Rectal smooth muscle tissue (tissue), 1 donor: ENCODE results near the gene NDE1.
A peak's percentile ranks its signal among the peaks of the same experiment; 100 is the strongest.
"Not testable (repeated sequence)": the region's sequence is repeated elsewhere in the genome, so short reads cannot be mapped to it uniquely, and the experiment has no call there.

ENCODE experiments used
- H3K27ac ChIP-seq: one replicate; pipeline ENCODE4 v1.7.0; 2013; ENCODE audit warnings: low read depth, low read length, inconsistent platforms
- H3K27me3 ChIP-seq: one replicate; pipeline ENCODE4 v1.7.0; 2013; ENCODE audit warnings: low read length; ENCODE audit not compliant: control insufficient read depth, insufficient read depth
- H3K36me3 ChIP-seq: one replicate; pipeline ENCODE4 v1.7.0; 2013; ENCODE audit warnings: low read length; ENCODE audit not compliant: control insufficient read depth, insufficient read depth
- H3K4me1 ChIP-seq: one replicate; pipeline ENCODE4 v1.7.0; 2013; ENCODE audit warnings: low read length; ENCODE audit not compliant: control insufficient read depth, insufficient read depth
- H3K4me3 ChIP-seq: one replicate; pipeline ENCODE4 v1.7.0; 2013; ENCODE audit warnings: low read length
- H3K9ac ChIP-seq: one replicate; pipeline ENCODE4 v1.7.0; 2013; ENCODE audit warnings: low read length

NDE1 gene

GRCh38 chr16:15636392-15636873 lies 13.6 kb upstream of the NDE1 start:
- Histone ChIP-seq H3K27me3 (no peaks in the 10 kb centered on the region), H3K4me3 (no peak overlapping the region), H3K36me3 (peaks cover 34% of the 10 kb centered on the region), H3K27ac (no peak overlapping the region), H3K4me1 (no peaks in the 10 kb centered on the region), H3K9ac (no peak overlapping the region)

GRCh38 chr16:15639061-15639568 lies 10.9 kb upstream of the NDE1 start:
- peaks cover 6% of the 10 kb centered on the region for H3K4me1 ChIP-seq
- H3K4me3 ChIP-seq, result no peak overlapping the region
- no peaks in the 10 kb centered on the region for H3K27me3 ChIP-seq
- H3K27ac ChIP-seq, result no peak overlapping the region
- H3K9ac ChIP-seq, result no peak overlapping the region
- H3K36me3 ChIP-seq, result peaks cover 23% of the 10 kb centered on the region

GRCh38 chr16:15640966-15641365 lies 9.1 kb upstream of the NDE1 start:
- no peak overlapping the region for H3K4me3 ChIP-seq
- H3K4me1 ChIP-seq, result peaks cover 6% of the 10 kb centered on the region
- H3K9ac ChIP-seq, result no peak overlapping the region
- no peak overlapping the region for H3K27ac ChIP-seq
- no peaks in the 10 kb centered on the region for H3K27me3 ChIP-seq
- H3K36me3 ChIP-seq, result peaks cover 9% of the 10 kb centered on the region

- peak overlapping the region; percentile 84 for H3K27ac ChIP-seq
- H3K4me1 ChIP-seq, result peaks cover 6% of the 10 kb centered on the region
- H3K9ac ChIP-seq, result peak overlapping the region; percentile 19
- peak overlapping the region; percentile 91 for H3K4me3 ChIP-seq
- no peaks in the 10 kb centered on the region for H3K27me3 ChIP-seq
- peaks cover 5% of the 10 kb centered on the region for H3K36me3 ChIP-seq
Measured at GRCh38 chr16:15641753-15642556, 8.1 kb upstream of the NDE1 start.

- peak overlapping the region; percentile 91 for H3K4me3 ChIP-seq
- H3K36me3 ChIP-seq, result no peaks in the 10 kb centered on the region
- H3K9ac ChIP-seq, result peak overlapping the region; percentile 60
- H3K27me3 ChIP-seq, result no peaks in the 10 kb centered on the region
- peak overlapping the region; percentile 84 for H3K27ac ChIP-seq
- H3K4me1 ChIP-seq, result peaks cover 6% of the 10 kb centered on the region
Measured at GRCh38 chr16:15642557-15643047, 7.4 kb upstream of the NDE1 start.

- no peaks in the 10 kb centered on the region for H3K27me3 ChIP-seq
- peak within 1 kb of the TSS; percentile 100 for H3K9ac ChIP-seq
- H3K36me3 ChIP-seq, result no peaks in the 10 kb centered on the region
- peaks cover 6% of the 10 kb centered on the region for H3K4me1 ChIP-seq
- H3K4me3 ChIP-seq, result peak within 1 kb of the TSS; percentile 99
- H3K27ac ChIP-seq, result peak within 1 kb of the TSS; percentile 100
Measured at GRCh38 chr16:15643048-15643945, 6.7 kb upstream of the NDE1 start, which contains the start of gene MARF1. Gene MARF1 (minus strand): TSS chr16:15643154. CDS start chr16:15639233, 3,921 bp downstream.

- Histone ChIP-seq H3K36me3 (no peaks in the 10 kb centered on the region), H3K27me3 (no peaks in the 10 kb centered on the region), H3K4me3 (peak overlapping the region; percentile 99), H3K4me1 (peaks cover 6% of the 10 kb centered on the region), H3K27ac (peak overlapping the region; percentile 100), H3K9ac (peak overlapping the region; percentile 100)
Measured at GRCh38 chr16:15643946-15644250, 6.1 kb upstream of the NDE1 start.

GRCh38 chr16:15644267-15644961 lies 5.6 kb upstream of the NDE1 start:
- H3K27me3 ChIP-seq, result no peaks in the 10 kb centered on the region
- no peak overlapping the region for H3K9ac ChIP-seq
- no peak overlapping the region for H3K27ac ChIP-seq
- H3K36me3 ChIP-seq, result no peaks in the 10 kb centered on the region
- H3K4me1 ChIP-seq, result peaks cover 6% of the 10 kb centered on the region
- no peak overlapping the region for H3K4me3 ChIP-seq

- H3K27ac ChIP-seq, H3K9ac ChIP-seq: not testable (repeated sequence)
Measured at GRCh38 chr16:15644962-15645465, 5.0 kb upstream of the NDE1 start.

GRCh38 chr16:15646557-15647293 lies 3.3 kb upstream of the NDE1 start:
- H3K4me3 ChIP-seq, H3K4me1 ChIP-seq, H3K27me3 ChIP-seq, H3K36me3 ChIP-seq, H3K9ac ChIP-seq, H3K27ac ChIP-seq: not testable (repeated sequence)

More at GRCh38 chr16:15644962-15645465, 5.0 kb upstream of the NDE1 start:
- not testable (repeated sequence) for H3K27me3 ChIP-seq, H3K4me3 ChIP-seq, H3K36me3 ChIP-seq, H3K4me1 ChIP-seq

- Histone ChIP-seq H3K27ac (no peak overlapping the region), H3K9ac (no peak overlapping the region), H3K4me1 (peaks cover 4% of the 10 kb centered on the region), H3K36me3 (no peaks in the 10 kb centered on the region), H3K4me3 (no peak overlapping the region), H3K27me3 (no peaks in the 10 kb centered on the region)
Measured at GRCh38 chr16:15647294-15648014, 2.6 kb upstream of the NDE1 start.
